NB4 (cell line): ENCODE results near the gene DUSP14.

Source experiments
- CTCF ChIP-seq: IDR thresholded peaks from one replicate; pipeline ENCODE4 v1.5.1; 2012; ENCODE audit warnings: low read depth, low read length
- POLR2A ChIP-seq: IDR thresholded peaks from 2 replicates; pipeline ENCODE4 v1.6.1; 2011; ENCODE audit warnings: mild to moderate bottlenecking; ENCODE audit not compliant: insufficient read length; ENCODE audit errors: extremely low read depth

DNA sequence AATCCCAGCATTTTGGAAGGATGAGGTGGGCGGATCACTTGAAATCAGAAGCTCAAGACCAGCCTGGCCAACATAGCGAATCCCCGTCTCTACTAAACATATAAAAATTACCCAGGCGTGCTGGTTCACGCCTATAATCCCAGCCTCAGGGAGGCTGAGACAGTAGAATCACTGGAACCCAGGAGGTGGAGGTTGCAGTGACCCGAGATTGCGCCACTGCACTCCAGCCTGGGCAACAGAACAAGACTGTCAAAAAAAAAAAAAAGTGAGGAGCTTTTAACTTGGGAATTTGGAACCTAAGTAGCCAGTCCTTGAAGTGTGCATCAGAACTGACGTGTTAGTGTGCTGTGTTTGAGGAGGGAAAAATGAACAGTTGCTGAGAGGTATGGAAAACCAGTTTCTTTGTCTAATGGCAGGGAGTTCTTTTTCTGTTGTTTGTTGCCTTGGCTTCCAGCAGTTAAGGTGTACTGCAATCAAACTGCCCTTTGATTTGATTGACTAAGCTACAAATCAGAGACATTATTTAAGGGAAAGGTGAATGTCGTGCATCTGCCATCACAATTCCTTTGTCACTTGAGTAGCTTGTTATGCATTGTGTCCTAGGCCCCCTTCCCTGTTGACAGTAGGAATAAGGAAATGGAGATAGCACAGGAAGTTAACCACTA lies 8.6 kb upstream of the DUSP14 start:
- TF ChIP-seq CTCF, result no peak
- TF ChIP-seq POLR2A, result no peak
